Measurements from ENCODE around the gene SH3GL2. TPM values are rescaled to one million over a fixed set of nuclear protein-coding genes. Genes with fewer than 3 reads are reported as not detected.

The SH3GL2 gene
- total RNA-seq (2014; rRNA removed; shearing (Covaris generic)): 0.37 TPM in 1 of 2 replicates, not detected in the other

DNA sequence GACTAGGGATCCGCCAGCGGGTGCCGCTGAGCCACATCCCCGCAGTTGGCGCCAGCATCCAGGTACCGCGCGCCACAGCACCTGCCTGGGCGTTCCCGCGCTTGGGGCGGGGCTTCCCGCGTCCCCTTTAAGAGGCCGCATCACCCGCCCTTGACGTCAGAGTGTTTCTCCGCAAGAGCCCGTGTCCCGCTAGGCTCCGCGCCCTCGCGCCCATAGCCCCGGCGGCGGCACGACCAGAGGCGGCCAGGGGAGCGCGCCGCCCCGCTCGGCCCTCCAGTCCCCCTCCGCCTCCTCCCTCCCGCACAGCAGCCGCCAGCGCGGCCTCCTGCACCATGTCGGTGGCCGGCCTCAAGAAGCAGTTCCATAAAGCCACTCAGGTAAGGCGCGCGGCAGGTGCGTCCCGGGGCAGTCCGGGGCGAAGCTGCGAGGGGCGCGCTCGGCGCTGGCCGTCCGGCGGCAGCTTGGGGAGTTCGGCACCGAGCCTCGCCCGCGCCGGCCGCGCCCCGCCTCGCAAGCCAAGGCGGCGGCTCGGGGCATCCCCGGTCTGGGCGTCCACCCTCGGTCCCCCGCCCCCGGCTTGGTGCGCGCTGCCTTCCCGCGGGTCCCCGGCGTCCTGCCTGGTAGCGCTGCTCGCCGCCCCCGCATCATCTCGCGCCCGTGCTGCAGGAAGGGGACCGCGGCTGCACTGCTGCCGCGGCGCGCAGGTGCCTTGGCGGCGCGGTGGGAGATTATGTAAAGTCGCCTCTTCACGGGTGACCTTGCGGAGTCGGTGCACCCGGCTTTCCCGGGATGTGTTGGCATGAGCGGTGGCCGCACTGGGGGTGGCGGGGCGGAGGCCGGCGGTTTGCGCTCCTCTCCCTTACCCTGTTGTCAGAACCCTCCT is at the start of gene SH3GL2:
TSS of gene SH3GL2 (plus strand) at position 156 of the 883 bp plus-strand sequence.
- H3K9me3 ChIP-seq (replicated peaks): no peaks in the 10 kb centered on the region
- peaks cover 30% of the 10 kb centered on the region for H3K27me3 ChIP-seq (replicated peaks)
- DNase-seq (ENCODE audit: low read depth in 1 of 2, low spot score in 2 of 2): no peak
- no peak within 1 kb of the TSS for H3K27ac ChIP-seq
- H3K4me3 ChIP-seq: peak within 1 kb of the TSS; percentile 35
- H3K4me1 ChIP-seq (replicated peaks): peaks cover 7% of the 10 kb centered on the region
- H3K36me3 ChIP-seq: no peaks in the 10 kb centered on the region

DNA sequence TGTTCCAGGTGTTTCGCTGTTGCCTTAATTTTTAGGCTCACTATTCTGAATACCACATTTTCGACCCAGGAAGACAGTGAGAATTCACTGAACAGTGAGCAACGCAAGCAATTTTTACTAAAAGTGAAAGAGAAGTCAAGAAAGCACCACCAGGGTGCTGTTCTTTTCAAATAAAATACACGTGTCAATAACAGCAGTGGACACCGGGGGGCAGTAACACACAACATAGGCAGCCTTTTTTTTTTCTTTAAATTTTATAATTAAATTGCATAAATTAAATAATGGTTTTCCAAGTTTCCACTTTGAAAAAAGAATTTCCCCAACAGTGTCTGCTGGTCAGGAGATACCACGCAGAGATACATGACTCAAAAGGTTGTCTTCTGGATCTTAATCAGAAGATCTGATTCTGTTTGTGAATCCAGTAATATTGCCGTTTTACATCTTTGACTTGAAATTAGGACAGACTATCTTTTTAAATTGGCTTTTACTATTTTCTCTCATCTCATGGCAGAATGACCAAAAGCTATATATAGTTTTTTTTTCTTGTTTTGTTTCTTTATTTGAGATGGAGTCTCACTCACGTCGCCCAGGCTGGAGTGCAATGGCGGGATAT is 47.1 kb upstream of the SH3GL2 start:
- no peaks in the 10 kb centered on the region for H3K9me3 ChIP-seq (replicated peaks)
- no peaks in the 10 kb centered on the region for H3K4me1 ChIP-seq (replicated peaks)
- no peaks in the 10 kb centered on the region for H3K27me3 ChIP-seq (replicated peaks)
- H3K27ac ChIP-seq: no peak overlapping the region
- H3K4me3 ChIP-seq: no peak overlapping the region
- peak in 1 of 2 experiments; percentile 5 for DNase-seq (ENCODE audit: low read depth in 1 of 2, low spot score in 2 of 2)
- H3K36me3 ChIP-seq: no peaks in the 10 kb centered on the region

DNA sequence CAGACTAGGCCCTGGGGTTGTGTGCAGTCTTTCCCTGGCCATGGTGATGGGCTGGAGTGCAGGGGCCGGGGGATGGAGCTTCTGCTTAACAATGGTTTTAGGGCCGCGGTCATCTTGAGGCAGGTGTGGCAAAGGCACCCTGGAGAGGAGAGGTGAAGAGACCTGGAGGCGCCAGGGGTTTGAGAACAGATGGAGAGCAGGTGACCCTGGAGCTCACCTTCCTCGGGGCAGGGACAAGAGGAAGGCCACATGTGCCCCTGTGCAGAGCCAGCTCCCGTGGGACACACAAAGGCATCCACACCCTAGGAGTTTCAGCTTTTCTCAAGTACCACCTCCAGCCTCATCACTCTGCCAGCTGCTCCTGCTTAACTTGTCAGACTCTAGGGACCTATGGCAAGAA is 46.4 kb upstream of the SH3GL2 start:
- DNase-seq (ENCODE audit: low read depth in 1 of 2, low spot score in 2 of 2): no peak
- Histone ChIP-seq H3K4me1 (replicated peaks) (no peaks in the 10 kb centered on the region), H3K36me3 (no peaks in the 10 kb centered on the region), H3K27ac (no peak overlapping the region), H3K9me3 (replicated peaks) (no peaks in the 10 kb centered on the region), H3K4me3 (no peak overlapping the region), H3K27me3 (replicated peaks) (no peaks in the 10 kb centered on the region)

DNA sequence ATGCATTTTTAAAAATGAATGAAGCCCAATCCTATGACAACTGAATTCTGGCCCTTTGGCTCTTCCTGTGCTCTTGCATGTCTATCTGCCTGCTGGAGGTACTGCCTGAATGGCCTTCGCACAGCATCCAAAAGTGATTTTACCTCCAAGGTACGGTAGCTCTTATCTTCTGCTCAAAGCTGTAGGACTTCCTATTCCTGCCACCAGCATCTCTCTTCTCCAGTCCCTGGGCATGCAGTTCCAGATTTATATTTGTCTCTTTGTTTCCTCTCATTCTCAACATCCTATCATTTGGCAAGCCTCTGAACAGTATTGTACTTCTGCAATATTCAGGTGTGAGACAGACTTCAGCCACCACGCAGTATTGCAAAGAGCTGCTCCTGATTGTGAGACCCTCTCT is 43.7 kb upstream of the SH3GL2 start:
- H3K27me3 ChIP-seq (replicated peaks): no peaks in the 10 kb centered on the region
- no peaks in the 10 kb centered on the region for H3K9me3 ChIP-seq (replicated peaks)
- no peak overlapping the region for H3K27ac ChIP-seq
- no peak for DNase-seq (ENCODE audit: low read depth in 1 of 2, low spot score in 2 of 2)
- no peak overlapping the region for H3K4me3 ChIP-seq
- no peaks in the 10 kb centered on the region for H3K36me3 ChIP-seq
- no peaks in the 10 kb centered on the region for H3K4me1 ChIP-seq (replicated peaks)

DNA sequence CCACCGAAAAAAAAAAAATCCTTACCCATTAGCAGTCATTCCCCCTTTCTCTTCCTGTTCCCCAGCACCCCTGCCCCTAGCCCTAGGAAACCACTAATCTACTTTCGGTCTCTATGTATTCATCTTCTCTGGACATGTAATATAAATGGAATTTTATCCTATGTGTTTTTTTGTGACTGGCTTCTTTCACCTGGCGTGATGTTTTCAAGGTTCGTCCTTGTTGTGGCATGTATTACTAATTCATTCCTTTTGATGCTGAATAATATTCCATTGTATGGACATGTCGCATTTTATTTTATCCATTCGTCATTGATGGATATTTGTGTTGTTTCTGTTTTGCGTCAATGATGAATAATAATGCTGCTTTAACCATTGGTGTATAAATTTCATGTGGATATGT is 42.8 kb upstream of the SH3GL2 start:
- Histone ChIP-seq H3K4me3 (no peak overlapping the region), H3K27ac (no peak overlapping the region), H3K36me3 (no peaks in the 10 kb centered on the region), H3K4me1 (replicated peaks) (no peaks in the 10 kb centered on the region), H3K27me3 (replicated peaks) (no peaks in the 10 kb centered on the region), H3K9me3 (replicated peaks) (no peaks in the 10 kb centered on the region)
- no peak for DNase-seq (ENCODE audit: low read depth in 1 of 2, low spot score in 2 of 2)

DNA sequence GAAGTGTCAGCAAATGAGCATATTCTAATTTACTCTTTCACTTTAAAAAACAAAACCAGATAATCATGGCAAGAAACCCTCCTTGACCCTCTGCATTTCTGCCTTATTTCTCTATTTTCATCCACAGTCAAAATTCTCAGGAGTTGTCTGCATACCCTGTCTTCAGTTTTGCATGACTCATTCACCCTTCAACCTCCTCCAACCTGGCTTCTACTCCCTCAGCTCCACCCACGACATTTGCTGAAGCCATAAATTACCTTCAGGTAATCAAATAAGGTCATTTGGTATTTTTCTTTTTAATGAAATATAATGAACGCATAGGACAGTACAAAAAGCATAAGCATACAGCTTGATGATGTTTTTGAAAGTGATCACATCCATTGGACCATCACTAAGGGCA is 27.8 kb upstream of the SH3GL2 start:
- no peak overlapping the region for H3K4me3 ChIP-seq
- H3K9me3 ChIP-seq (replicated peaks): no peaks in the 10 kb centered on the region
- no peaks in the 10 kb centered on the region for H3K36me3 ChIP-seq
- no peak for DNase-seq (ENCODE audit: low read depth in 1 of 2, low spot score in 2 of 2)
- H3K27me3 ChIP-seq (replicated peaks): no peaks in the 10 kb centered on the region
- H3K4me1 ChIP-seq (replicated peaks): no peaks in the 10 kb centered on the region
- no peak overlapping the region for H3K27ac ChIP-seq

DNA sequence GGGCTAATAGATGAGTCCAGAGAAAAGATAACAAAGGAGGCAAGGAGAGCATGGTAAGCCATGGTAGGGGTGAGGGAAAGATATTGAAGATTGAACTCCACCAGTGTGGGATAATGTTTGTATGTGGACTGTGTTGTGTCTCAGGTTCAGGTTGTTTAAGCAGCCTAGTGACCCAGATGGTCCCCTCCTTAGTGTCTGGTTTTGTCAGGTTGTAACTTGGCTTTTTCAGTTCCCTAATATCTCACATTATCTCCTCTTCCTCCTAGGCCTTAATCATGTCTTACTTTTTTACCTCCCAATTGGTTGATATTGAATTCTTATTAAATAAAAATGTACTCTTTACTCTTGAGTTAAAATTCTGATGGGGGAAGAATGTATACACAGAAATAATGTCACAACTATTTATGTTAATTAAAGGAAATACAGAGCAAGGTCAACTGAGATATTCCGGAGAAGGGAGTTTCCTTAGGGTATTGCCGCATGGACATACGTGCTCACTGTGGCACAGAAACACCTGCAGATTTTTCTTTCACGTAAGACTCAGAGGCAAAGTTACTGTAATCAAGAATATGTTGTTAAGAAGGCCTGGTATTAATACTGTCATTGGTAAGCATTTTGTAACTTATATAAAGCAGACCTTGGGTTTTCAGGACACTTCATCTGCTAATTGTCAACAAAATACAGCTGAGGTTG is 23.4 kb upstream of the SH3GL2 start:
- Histone ChIP-seq H3K9me3 (replicated peaks) (no peaks in the 10 kb centered on the region), H3K27me3 (replicated peaks) (no peaks in the 10 kb centered on the region), H3K27ac (no peak overlapping the region), H3K4me3 (no peak overlapping the region), H3K4me1 (replicated peaks) (no peaks in the 10 kb centered on the region), H3K36me3 (no peaks in the 10 kb centered on the region)
- DNase-seq (ENCODE audit: low read depth in 1 of 2, low spot score in 2 of 2): no peak

DNA sequence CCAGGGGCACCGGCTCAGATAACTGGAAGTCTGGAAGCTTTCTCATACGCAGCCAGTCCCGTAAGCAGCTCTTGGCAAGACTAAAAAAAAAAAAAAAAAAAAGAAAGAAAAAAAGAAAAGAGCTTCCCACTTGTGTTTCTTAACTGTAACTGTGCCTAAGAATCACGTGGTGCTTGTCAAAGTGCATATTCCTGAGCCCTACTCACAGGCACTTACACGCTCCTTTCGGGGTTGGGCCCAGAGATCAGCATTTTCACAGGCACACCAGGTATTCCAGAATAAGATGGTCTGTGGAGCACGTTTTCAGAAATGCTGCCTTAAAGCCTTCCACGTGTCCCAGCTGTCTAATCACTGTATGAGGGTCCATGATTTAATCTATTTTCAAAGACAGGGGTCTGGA is 22.6 kb upstream of the SH3GL2 start:
- no peak for DNase-seq (ENCODE audit: low read depth in 1 of 2, low spot score in 2 of 2)
- no peaks in the 10 kb centered on the region for H3K36me3 ChIP-seq
- no peaks in the 10 kb centered on the region for H3K9me3 ChIP-seq (replicated peaks)
- no peak overlapping the region for H3K27ac ChIP-seq
- H3K27me3 ChIP-seq (replicated peaks): no peaks in the 10 kb centered on the region
- no peaks in the 10 kb centered on the region for H3K4me1 ChIP-seq (replicated peaks)
- H3K4me3 ChIP-seq: no peak overlapping the region

DNA sequence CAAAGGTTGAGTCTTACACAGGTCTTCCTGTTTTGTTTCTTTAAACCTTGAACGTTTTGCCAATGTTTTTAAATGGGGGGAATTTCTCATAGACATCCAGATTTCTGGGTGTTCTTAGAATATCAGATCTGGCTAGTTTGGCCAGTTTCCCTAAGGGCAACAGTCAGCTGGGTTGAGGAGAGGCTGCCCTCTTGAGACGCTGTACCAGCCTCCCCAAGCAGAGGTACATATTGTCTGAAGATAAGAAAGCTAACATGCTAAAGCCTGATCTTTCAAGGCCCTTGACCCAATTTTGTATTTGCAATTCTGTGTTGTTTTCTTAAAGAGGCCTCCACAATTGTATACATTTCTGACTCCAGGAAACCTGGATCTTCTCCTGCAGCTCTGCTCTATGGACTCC is 21.9 kb upstream of the SH3GL2 start:
- H3K4me1 ChIP-seq (replicated peaks): no peaks in the 10 kb centered on the region
- no peak overlapping the region for H3K27ac ChIP-seq
- H3K9me3 ChIP-seq (replicated peaks): no peaks in the 10 kb centered on the region
- H3K4me3 ChIP-seq: no peak overlapping the region
- H3K36me3 ChIP-seq: no peaks in the 10 kb centered on the region
- no peak for DNase-seq (ENCODE audit: low read depth in 1 of 2, low spot score in 2 of 2)
- no peaks in the 10 kb centered on the region for H3K27me3 ChIP-seq (replicated peaks)

DNA sequence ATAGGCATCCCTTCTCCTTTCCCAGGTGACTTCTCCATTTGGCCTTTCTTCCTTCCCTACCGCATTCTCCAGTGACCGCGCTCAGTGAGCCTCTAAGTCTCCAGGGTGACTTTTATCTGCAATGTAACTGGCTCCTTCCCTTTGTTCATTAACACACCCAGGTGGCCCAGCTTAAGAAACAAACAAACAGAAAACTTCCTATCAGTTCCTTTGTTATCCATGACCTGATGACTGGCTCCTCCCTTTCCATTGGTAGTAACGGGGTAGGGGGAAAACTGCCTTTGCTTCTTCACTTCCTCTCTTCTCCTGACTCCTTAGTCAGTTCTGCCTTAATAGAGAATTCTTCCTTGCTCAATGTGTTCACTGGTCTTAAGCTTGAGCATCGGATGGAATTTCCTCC is 7.0 kb upstream of the SH3GL2 start:
- Histone ChIP-seq H3K9me3 (replicated peaks) (no peaks in the 10 kb centered on the region), H3K4me1 (replicated peaks) (no peaks in the 10 kb centered on the region), H3K36me3 (no peaks in the 10 kb centered on the region), H3K27me3 (replicated peaks) (no peaks in the 10 kb centered on the region), H3K27ac (no peak overlapping the region), H3K4me3 (no peak overlapping the region)
- no peak for DNase-seq (ENCODE audit: low read depth in 1 of 2, low spot score in 2 of 2)

DNA sequence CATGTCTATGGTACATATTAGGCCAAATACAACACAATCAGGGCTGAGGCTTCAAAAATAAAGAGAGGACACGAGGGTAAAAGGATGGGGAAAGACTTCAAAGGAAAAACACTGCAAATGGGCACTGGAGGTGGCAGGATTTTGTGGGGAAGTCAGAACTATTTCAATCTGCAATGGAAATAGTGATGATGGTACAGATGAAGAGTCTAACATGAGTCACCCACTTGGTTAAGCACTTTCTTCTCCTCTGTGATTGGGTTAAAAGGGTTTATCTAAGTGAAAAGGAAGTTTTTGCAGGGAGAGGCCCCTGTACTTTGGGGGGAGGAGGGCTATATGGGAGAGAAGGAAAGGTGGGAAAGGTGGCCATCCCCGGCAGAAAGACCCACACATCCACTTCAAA is 4.5 kb upstream of the SH3GL2 start:
- no peak for DNase-seq (ENCODE audit: low read depth in 1 of 2, low spot score in 2 of 2)
- Histone ChIP-seq H3K36me3 (no peaks in the 10 kb centered on the region), H3K4me3 (no peak overlapping the region), H3K4me1 (replicated peaks) (peaks cover 7% of the 10 kb centered on the region), H3K27ac (no peak overlapping the region), H3K9me3 (replicated peaks) (no peaks in the 10 kb centered on the region), H3K27me3 (replicated peaks) (peaks cover 11% of the 10 kb centered on the region)

DNA sequence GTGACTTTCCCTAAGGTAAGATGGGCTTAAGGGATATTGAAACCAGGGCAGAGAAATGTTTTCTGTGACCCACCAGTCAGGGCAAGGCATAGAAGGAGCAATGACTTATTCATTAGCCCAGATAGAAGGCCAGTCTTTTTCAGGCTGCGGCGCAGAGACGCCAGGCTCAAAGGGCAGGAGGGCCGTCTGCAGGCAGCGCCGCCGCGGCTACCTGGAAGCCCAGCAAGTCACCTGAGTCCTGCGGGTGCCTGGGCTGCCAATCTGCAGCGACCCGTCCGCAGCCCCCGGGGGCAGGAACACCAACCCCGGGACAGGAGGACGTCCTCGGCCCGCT is 322 bp upstream of the SH3GL2 start:
- H3K4me3 ChIP-seq: peak overlapping the region; percentile 35
- peaks cover 7% of the 10 kb centered on the region for H3K4me1 ChIP-seq (replicated peaks)
- no peaks in the 10 kb centered on the region for H3K36me3 ChIP-seq
- H3K9me3 ChIP-seq (replicated peaks): no peaks in the 10 kb centered on the region
- no peak overlapping the region for H3K27ac ChIP-seq
- peaks cover 30% of the 10 kb centered on the region for H3K27me3 ChIP-seq (replicated peaks)
- DNase-seq (ENCODE audit: low read depth in 1 of 2, low spot score in 2 of 2): no peak

DNA sequence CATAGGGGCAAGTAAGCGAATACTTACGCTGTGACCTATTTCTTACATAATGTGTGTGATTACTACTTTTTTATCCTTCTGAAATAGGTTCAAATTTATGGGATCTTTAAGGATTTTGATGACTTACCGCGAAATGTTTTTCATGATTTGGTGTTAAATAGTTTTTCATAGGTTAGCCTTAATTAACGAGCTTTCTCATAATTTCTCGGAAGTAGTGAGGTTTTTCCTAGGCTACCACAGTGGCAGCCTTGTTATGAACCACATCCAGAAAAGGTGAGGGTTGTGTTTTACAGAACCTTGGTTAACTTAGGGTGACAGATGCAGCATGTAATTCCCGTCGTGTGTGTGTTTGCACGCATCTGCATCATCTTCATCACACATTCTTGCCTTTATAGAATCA is 1.3 kb downstream of the SH3GL2 start:
- no peak for DNase-seq (ENCODE audit: low read depth in 1 of 2, low spot score in 2 of 2)
- peaks cover 30% of the 10 kb centered on the region for H3K27me3 ChIP-seq (replicated peaks)

DNA sequence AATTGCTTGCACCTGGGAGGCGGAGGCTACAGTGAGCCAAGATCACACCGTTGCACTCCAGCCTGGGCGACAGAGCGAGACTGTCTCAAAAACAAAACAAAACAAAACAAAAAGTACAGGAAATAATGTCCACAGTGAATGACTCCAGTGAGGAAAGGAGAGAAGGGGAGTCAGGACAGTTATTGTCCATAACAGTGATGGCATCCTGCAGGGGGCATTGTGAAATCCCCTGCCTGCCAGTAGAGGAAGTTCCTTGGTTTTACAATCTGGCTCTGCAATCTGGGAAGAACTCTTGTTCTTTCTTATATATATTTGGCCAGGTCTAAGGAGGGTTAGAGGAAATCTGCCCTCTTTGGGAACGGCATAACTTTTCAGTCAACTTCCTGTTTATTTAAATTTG is 8.2 kb downstream of the SH3GL2 start:
- H3K4me1 ChIP-seq (replicated peaks): no peaks in the 10 kb centered on the region
- no peak overlapping the region for H3K27ac ChIP-seq
- no peak overlapping the region for H3K4me3 ChIP-seq
- no peak for DNase-seq (ENCODE audit: low read depth in 1 of 2, low spot score in 2 of 2)
- H3K27me3 ChIP-seq (replicated peaks): no peaks in the 10 kb centered on the region
- H3K9me3 ChIP-seq (replicated peaks): no peaks in the 10 kb centered on the region
- no peaks in the 10 kb centered on the region for H3K36me3 ChIP-seq

More for the DNA sequence above, 1.3 kb downstream of the SH3GL2 start:
- no peak overlapping the region for H3K27ac ChIP-seq
- H3K4me3 ChIP-seq: no peak overlapping the region
- H3K9me3 ChIP-seq (replicated peaks): no peaks in the 10 kb centered on the region
- no peaks in the 10 kb centered on the region for H3K36me3 ChIP-seq
- H3K4me1 ChIP-seq (replicated peaks): peaks cover 7% of the 10 kb centered on the region
